GM12872 (cell line): Measurements from ENCODE around the gene LRRIQ1.

ENCODE experiments used
- CTCF ChIP-seq: IDR thresholded peaks from 3 replicates; pipeline ENCODE4 v1.5.1; 2011; ENCODE audit warnings: low read depth, mild to moderate bottlenecking, low read length, moderate library complexity; ENCODE audit not compliant: insufficient read depth

The LRRIQ1 gene

GRCh38 chr12:85183855-85184254 is 147.7 kb downstream of the LRRIQ1 start:
- no peak for TF ChIP-seq CTCF

GRCh38 chr12:85186236-85186635 is 150.1 kb downstream of the LRRIQ1 start:
- TF ChIP-seq CTCF, result no peak

GRCh38 chr12:85188619-85189018 is 152.5 kb downstream of the LRRIQ1 start:
- no peak for TF ChIP-seq CTCF

GRCh38 chr12:85190728-85191127 is 154.6 kb downstream of the LRRIQ1 start:
- TF ChIP-seq CTCF, result no peak

GRCh38 chr12:85206543-85206942 is 170.4 kb downstream of the LRRIQ1 start:
- TF ChIP-seq CTCF, result no peak

GRCh38 chr12:85225501-85225900 is 189.3 kb downstream of the LRRIQ1 start:
- TF ChIP-seq CTCF, result no peak

- no peak for TF ChIP-seq CTCF
These were observed 201.2 kb downstream of the LRRIQ1 start for GRCh38 chr12:85237327-85237726.

- TF ChIP-seq CTCF, result no peak
These were observed 208.4 kb downstream of the LRRIQ1 start for GRCh38 chr12:85244561-85244960.
